Putamen (tissue), 1 donor: ENCODE data around the gene ATF1.

Experiments
- DNase-seq: peaks from one replicate; pipeline ENCODE4 v3.0.0-alpha.2; 2016; ENCODE audit warnings: low spot score

The ATF1 gene

DNA sequence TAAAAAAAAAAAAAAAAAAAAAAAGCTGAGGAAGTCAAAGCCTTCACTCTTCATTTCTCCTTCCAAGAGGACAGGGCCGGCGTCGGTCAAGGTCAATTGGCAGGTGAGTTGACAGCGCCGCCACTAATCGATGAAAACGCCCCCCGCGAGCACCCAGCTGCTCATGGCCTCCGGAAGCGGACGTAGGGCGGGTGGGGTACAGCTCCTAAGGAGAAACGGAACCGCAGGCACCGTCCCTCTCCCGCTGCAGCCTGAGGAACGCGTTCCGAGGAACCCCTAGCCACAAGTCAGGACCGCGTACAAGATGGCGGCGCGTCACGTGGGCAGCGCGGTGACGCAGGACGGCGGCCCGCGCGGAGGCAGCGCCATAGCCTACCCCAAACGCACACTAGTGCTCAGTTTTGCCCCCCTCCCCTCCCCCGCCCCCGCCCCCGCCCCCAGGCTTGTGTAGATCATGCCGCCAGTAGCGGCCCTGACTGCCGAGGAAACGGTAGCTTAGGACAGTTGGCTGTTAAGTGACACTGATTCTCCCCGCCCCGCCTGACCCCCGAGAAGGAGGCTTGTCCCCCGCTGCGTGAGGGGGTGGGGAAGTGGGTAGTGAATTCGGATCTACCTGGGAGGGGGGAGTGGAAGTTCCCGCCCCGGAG lies at the start of gene ATF1:
Gene ATF1, plus strand, starts transcription at position 463 of the 647 bp plus-strand sequence. CDS start 16,045 bp downstream, outside the sequence.
- DNase-seq: peak; percentile 90

DNA sequence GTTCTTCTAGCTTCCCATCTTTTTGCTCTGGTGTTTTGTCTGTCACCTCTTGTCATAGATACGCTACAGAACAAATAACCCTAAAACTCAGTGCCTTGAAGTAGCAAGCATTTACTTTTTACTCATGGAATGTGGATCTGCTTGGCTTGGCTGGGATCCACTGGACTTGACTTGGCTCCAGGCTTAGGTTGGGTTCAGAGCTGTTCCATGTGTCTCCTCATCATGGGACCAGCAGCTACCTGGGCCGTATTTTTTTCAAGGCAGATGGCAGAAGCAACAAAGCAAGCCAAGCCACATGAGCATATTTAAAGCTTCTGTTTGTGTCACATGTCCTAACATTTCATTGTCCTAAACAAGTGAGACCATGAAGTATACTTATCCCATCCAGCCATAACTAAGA lies 48.7 kb upstream of the ATF1 start:
- DNase-seq: no peak

DNA sequence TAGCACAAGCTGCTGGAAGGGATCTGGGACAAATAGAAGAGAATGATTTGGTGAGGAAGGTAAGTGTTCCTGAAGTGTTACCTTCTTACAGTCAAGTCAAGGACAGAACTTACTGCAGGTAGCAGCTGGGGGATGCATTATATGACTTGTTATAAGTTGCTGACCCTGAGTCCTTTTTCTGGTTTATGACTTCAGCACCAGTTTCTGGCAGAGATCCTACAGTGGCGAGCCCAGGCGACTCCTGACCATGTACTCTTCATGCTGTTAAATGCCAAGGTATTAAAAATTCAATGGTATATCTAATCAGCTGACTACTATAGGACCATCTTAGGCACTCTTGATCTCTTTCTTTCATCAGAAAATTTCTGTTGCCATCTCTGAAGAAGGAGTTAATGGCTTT lies 45.1 kb upstream of the ATF1 start:
- DNase-seq: no peak

DNA sequence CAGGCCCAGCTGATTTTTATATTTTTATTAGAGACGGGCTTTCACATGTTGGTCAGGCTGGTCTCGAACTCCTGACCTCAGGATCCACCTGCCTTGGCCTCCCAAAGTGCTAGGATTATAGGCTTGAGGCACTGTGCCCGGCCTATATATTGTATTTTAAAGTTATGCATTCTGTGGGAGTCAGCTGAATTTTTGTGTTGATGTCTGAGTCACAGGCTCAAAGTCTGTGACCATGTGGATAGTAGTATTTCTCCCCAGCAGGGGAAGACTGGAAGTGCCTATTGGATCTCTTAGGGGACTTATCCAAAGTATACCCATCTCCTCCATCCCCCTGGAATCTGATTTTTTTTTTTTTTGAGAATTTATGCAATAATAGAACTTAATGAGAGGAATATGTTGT lies 43.8 kb upstream of the ATF1 start:
- no peak for DNase-seq

DNA sequence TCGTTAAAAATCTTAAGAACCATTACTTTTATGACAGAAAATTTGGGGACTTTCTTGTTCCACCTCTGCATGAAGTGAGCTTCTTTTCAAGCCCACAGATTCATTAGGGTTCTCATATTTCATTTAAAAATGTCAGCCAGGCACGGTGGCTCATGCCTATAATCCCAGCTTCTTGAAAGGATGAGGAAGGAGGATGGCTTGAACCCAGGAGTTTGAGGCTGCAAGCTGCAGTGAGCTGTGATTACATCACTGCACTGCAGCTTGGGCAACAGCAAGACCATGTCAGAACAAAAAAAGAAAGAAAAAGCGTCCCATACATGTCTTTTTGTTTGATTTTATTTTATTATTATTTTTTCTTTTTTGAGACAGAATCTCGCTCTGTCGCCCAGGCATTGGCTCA lies 43.4 kb upstream of the ATF1 start:
- DNase-seq: no peak

DNA sequence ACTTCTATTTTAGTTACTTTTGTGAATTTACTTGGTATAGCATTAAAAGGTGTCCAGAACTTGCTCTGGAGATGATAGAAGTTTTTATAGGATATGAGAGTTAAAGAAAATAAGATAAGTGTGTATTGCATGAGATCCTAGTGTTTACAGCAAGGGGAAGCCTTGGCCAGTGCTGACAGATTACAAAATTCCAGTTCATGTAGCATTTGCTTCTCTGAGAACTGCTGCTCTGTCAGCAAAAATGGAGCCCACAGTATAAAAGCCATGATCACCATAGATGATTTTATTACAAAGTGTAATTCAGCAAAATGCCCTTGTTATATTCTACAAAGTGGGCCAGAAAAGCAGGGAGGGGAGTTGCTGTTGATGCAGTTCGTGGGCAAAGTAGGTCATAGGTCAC lies 40.0 kb upstream of the ATF1 start:
- DNase-seq: no peak

DNA sequence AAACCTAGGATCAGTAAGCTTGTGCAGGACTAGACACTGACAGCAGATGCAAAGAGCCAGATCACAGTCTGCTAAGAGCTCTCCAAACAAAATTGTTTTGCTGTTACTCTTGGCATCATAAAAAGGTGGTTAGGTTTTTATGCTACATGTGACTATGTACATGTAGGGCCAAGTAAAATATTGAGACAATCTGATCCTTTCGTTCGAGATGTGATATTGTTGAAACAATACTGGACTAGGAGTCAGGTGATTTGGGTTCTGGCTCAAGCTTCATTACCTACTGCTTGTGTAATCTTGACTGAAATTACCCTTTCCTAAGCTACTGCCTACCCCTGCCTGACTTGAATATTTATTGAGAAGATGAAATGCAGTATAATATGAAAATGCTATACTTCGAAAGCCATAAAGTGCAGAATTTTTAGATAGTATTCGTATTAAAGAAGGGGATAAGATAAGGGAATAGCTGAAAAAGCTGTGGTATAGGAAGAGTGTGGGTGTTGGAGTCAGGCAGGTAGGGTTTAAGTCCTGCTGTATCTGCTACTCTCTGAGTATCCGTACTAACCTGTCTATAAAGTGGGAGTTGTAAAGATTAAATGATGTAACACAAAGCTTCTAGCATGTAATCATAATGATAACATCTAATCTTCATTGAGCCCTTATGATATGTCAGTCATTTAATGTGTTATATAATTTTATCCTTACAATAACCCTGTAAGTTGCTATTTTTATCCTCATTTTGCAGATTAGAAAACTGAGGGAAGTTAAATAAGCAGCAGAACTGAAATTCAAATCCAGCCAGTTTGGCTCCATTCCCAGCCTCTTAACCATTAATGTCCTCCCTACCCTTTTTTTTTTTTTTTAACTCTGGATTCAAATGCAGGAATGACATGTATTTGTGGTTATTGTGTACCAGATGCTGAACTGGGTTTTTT lies 38.6 kb upstream of the ATF1 start:
- peak; percentile 50 for DNase-seq

DNA sequence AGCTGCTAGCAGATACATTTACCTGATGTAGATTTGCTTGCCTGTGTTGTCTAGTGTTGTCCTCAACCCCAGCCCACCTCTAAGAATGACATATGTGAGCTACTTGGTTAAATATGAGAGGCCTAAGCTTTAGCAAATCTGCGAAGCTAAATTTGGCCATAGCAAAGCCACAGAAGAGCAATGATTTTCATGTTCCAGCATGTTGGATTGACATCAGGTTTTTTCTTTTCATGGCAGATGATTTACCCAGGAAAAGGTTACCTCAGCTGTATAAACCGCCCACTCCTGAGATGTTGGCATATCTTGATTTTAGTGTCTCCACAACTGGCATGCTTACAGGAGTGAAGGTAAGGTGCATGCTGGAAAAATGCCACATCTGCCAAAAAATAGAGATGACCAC lies 36.4 kb upstream of the ATF1 start:
- DNase-seq: no peak

DNA sequence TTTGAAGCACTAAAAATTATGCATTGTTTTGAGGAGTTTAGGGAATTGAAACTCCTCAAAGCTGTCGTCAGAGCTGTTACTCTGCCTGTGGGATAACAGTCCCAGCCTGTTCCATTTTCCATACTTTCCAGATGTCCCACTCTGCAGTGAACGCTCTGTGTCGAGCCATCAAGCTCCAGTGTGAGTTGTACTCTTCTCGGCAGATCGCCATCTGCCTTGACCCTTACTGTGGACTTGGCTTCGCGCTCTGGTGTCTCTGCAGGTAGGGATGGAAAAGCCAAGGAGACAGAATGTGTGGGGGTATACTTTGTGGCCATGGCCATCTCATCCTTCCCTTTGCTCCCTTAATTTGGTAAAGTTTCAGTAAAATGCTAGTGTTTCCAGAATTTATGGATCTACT lies 35.5 kb upstream of the ATF1 start:
- no peak for DNase-seq

DNA sequence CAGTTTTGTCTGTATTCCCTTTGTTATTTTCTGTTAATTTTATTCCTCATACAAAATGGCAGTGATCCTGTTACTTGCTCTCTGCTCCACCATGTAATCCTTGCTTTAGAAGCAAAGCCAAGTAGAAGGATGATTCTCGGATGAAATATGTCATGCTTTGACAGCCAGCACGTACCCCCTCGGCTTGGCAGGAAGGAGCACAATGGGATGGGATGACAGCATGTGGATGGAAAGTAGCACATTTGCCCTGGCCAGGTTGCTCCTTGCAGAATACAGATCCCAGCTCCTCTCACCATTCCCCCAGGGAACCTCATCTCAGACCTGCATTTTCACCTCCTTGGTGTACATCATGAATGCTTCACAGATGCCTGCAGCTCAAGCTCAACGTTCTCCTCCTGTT lies 35.1 kb upstream of the ATF1 start:
- DNase-seq: no peak

DNA sequence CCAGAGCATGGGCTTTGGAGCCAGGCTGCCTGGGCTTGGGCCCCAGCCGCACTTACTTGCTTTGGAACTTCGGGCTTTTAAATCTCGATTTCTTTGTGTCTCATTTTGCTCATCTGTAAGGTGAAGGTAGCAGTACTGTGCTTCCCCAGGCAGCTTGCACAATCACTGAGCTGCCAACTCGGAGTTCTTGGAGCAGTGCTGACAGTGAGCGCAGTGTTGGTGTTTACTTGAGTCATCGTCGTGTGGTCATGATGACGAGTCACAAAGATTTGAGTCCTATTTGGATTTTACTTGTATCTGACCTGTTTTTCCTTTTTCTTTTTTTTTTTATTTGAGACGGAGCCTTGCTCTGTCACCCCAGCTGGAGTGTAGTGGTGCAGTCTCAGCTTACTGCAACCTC lies 31.3 kb upstream of the ATF1 start:
- DNase-seq: no peak

DNA sequence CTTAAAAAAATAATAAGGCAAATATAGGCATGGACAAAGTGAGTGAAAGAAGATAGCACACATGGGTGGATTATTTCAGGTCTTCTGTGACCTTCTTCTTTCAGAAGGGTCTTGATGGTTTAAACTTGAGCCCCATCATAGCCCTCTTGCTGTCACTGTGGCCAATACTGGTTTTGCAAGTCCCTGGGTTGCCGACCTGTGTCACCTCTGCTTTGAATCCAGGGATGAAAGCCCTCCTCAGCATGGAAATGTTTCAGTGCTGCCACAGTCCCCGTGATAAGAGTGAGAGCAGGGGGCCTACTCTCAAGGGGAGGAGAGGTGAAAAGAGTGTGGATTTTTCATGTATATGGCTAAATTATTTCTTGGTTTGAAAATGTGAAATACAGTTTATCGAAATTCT lies 30.2 kb upstream of the ATF1 start:
- DNase-seq: no peak

DNA sequence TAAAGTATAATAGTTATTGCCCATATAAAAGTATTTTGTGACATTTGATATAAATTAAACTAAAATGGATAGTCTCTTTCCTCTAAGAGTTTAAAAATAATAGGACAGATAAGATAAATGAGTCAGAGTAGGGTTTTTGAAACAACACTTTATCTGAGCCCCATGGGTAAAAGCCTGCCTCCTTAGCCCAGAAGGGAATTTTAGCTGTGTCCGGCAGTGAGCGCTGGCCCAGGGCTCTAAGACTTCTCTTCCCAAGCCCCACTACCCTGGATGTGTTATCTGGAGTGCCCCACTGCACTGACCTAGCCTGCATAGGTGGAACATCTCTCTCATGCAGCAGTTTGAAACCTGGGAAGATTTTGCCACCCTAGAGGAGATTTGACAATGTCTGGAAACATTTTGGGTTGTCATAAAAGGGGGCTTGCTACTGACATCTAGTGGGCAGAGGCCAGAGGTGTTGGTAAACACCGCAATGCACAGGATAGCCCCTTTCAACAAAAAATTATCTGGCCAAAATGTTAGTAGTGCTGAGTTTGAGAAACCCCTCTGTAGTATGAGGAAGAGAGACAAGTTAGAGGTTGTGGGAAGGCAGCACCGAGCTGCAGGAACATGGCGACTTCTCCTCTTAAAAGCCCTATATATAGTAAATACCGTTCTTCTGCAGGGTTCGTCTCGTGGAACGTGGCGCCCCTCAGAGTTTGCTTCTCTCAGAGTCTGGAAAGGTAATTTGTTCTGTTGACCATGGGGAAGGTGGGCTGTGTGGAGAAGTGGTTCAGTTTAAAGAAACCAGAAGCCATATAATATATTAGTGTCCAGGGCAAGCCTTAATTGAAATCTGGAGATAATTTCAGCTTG lies 29.3 kb upstream of the ATF1 start:
- DNase-seq: no peak

DNA sequence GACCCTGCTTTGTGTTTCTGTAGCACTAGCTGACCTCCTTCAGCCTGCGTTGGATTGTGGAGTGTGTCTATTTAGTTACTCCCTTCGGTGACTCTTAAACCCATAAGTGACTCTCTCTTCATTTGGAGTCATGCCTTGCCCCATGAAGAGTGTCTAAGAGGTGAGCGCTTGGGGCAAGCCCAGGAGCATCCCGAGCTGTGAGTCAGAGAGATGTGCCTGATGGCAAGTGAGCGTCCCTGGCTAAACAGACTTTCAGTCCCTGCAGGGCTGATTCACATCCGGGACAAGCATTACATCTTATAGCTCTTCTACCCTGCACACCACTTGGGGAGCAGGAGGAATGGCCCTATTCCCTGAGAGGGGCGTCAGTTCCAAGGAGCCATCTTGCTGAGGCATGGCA lies 24.3 kb upstream of the ATF1 start:
- no peak for DNase-seq

DNA sequence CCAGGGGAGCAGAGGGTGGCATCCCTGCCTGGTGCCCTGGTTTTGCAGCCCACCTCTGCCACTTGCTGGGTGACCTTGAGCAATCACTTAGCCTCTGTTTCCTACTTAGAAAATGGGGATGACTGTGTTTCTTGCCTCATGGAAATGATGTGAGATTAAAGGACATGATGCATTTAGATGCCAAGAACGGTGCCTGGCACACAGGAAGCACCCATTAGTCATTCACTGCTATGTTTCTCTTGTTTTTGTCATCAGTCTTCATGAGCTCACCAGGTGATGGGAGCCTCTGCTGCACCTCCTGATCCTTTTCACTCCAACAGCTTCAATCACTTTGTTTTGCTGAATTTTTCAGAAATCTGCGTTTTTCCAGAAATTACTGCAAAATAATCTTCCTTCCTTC lies 23.6 kb upstream of the ATF1 start:
- DNase-seq: no peak

DNA sequence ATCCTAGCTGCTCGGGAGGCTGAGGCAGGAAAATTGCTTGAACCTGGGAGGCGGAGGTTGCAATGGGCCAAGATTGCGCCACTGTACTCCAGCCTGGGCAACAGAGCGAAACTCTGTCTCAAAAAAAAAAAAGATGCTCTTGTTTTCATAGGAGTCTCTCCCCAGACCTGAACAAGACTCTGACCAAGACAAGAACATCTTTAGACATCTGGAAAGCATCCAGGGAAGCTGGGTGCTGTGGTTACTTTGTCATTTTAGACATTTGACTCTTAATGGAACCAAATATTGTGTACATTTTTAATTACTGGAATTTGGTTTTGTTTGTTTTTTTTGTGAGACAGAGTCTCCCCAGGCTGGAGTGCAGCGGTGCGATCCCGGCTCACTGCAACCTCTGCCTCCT lies 21.1 kb upstream of the ATF1 start:
- no peak for DNase-seq

DNA sequence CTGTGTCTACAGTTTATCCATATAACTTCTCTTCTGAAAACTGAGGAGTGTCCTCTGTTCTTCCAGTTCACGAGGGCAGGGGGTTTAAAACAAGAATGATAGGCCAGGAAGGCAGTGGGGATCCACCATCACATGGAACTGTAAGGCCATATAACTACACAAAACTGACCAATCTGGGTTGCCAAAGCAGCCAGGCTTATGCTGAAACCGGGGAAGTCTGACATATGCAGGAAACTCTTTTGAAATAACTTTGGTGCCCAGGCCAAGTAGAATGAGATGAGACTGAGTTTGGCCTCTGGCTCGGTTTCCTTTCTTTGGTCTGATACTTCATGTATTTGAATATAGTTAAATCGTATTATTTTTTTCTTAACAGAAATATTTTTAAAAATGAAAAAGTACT lies 18.0 kb upstream of the ATF1 start:
- no peak for DNase-seq

DNA sequence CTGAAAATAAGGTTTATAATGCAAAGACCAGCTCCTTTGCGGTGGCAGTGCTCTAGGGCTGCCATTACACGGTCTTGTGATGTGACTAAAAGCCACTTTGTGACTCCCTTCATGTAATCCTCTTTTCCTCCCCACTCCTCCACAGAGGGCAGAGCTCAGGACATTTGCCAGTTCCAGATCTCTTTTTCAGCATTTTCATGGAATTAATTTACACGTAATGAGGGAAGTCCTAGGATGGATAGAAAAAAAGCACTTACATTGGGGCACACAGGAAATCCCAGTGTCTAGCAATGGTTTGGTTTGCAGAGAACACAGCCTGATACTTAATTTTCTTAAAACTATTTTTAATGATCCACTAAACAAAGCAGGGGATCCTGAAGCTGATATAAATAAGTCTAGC lies 17.5 kb upstream of the ATF1 start:
- DNase-seq: no peak

DNA sequence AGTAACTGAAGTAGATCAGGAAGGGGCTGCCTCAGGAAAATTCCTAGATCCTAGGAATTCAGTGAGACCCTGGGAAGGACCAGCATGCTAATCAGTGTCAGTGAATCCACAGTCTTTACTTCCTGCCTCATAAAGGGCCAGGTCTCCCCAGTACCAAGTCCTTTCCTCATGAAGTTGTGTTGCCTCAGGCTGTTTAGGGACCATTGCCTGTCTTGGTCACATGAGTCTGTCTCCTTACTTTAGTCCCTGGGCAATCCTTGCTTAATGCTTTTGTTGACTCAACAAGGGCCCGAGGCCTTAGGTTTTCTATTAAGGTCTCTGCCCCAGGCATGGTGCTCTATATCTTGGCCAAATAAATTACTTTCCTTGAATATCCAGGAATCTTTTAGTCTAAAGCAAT lies 16.1 kb upstream of the ATF1 start:
- no peak for DNase-seq

DNA sequence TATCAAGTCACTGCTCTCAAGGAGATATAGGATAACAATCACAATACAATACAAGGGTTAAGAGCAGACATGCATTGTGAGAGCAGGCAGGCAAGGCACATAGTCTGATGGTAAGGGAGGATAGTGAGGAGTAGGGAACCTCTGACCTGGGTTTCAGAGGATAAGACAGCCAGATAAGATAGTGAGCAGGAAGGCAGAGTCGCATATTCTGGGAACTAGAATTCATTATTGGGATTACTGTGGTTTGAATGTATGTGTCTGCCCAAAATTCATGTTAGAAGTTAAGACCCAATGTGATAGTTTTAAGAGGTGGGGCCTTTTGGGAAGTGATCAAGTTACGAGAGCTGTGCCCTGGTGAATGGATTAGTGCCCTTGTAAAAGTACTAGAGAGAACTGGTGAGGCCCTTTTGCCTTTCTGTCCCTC lies 14.4 kb upstream of the ATF1 start:
- DNase-seq: no peak

DNA sequence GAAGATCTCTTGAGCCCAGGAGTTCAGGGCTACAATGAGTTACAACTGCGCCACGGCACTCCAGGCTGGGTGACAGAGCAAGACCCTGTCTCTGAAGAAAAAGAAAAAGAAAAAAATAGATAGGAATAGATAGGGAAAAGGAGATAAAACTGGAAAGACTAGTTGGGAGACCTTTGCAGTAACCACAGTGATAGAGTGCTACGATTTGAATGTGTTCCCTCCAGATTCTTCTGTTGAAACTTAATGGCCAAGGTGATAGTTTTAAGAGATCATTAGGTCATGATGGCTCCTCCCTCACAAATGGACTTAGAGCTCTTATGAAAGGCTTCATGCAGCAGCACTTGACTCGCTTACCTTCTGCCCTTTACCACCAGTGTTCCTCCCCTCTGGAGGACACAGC lies 13.5 kb upstream of the ATF1 start:
- no peak for DNase-seq

DNA sequence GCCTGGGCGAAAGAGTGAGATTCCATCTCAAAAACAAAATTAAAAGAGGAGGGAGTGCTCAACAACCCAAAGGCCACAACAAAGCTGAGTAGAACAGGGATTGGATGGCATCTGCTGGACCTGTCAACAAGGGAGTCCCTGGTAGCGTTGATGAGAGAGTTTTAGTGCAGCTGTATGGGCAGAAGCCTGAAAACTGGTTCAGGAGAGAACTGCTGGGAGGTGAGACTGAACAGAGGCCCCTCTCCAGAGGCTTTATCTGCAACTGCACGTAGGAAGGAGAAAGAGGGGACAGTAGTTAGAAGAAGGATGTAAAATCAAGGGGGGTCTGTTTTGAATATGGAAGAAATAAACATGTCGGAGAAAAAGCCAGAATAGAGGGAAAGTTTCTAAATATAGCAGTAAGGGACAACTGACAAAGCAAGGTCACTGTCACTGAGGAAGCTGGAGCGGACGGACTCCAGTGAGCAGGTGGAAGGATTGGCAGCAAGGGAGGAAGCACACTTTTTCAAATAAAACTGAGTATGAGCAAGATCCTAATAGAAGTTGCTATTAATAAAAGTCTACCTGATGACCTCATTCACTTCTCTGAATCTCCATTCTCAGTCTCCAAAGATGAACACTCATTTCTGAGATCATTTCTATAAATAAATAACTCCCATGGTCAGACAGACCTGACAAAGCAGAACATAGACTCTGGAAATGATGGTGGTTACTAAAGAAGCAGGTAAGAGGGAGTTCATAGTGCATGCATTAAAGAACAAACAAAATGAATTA lies 11.8 kb upstream of the ATF1 start:
- no peak for DNase-seq
